ENCODE measurements around the gene MAD2L1.
"Not testable (repeated sequence)": the region's sequence is repeated elsewhere in the genome, so short reads cannot be mapped to it uniquely, and the experiment has no call there.

Gene MAD2L1

GRCh38 chr4:120079839-120080520, 13.3 kb upstream of the MAD2L1 start:
- no peak overlapping the region for H3K4me3 ChIP-seq (ENCODE audit: control insufficient read depth, low read depth, low read length)
- no peak for TF ChIP-seq CTCF (conservative IDR thresholded peaks at IDR 0.05; ENCODE audit: control insufficient read depth, insufficient read depth, low read depth, low read length)
- DNase-seq (ENCODE audit: low read depth) = no peak

GRCh38 chr4:120078216-120078615, 11.6 kb upstream of the MAD2L1 start:
- no peak for DNase-seq (ENCODE audit: low read depth)
- no peak for TF ChIP-seq CTCF (conservative IDR thresholded peaks at IDR 0.05; ENCODE audit: control insufficient read depth, insufficient read depth, low read depth, low read length)
- no peak overlapping the region for H3K4me3 ChIP-seq (ENCODE audit: control insufficient read depth, low read depth, low read length)

GRCh38 chr4:120071192-120071795, 4.6 kb upstream of the MAD2L1 start:
- DNase-seq (ENCODE audit: low read depth) = peak; percentile 79
- H3K4me3 ChIP-seq (ENCODE audit: control insufficient read depth, low read depth, low read length) = no peak overlapping the region

GRCh38 chr4:120070196-120070595, 3.5 kb upstream of the MAD2L1 start:
- H3K4me3 ChIP-seq (ENCODE audit: control insufficient read depth, low read depth, low read length) = no peak overlapping the region
- DNase-seq (ENCODE audit: low read depth) = peak; percentile 42

More at GRCh38 chr4:120071192-120071795, 4.6 kb upstream of the MAD2L1 start:
- TF ChIP-seq CTCF (conservative IDR thresholded peaks at IDR 0.05; ENCODE audit: control insufficient read depth, insufficient read depth, low read depth, low read length) = peak; percentile 53

GRCh38 chr4:120065974-120066516, 603 bp downstream of the MAD2L1 start:
- no peak for TF ChIP-seq CTCF (conservative IDR thresholded peaks at IDR 0.05; ENCODE audit: control insufficient read depth, insufficient read depth, low read depth, low read length)
- peak overlapping the region; percentile 80 for H3K4me3 ChIP-seq (ENCODE audit: control insufficient read depth, low read depth, low read length)
- peak; percentile 12 for DNase-seq (ENCODE audit: low read depth)

More at GRCh38 chr4:120070196-120070595, 3.5 kb upstream of the MAD2L1 start:
- no peak for TF ChIP-seq CTCF (conservative IDR thresholded peaks at IDR 0.05; ENCODE audit: control insufficient read depth, insufficient read depth, low read depth, low read length)

GRCh38 chr4:120064887-120065286, 1.8 kb downstream of the MAD2L1 start:
- no peak for TF ChIP-seq CTCF (conservative IDR thresholded peaks at IDR 0.05; ENCODE audit: control insufficient read depth, insufficient read depth, low read depth, low read length)
- DNase-seq (ENCODE audit: low read depth) = no peak
- peak overlapping the region; percentile 80 for H3K4me3 ChIP-seq (ENCODE audit: control insufficient read depth, low read depth, low read length)

GRCh38 chr4:120063711-120064110, 2.9 kb downstream of the MAD2L1 start:
- not testable (repeated sequence) for DNase-seq (ENCODE audit: low read depth); H3K4me3 ChIP-seq (ENCODE audit: control insufficient read depth, low read depth, low read length)
